ENCODE data around the gene DIABLO. TPM values are rescaled to one million over a fixed set of nuclear protein-coding genes. Genes with fewer than 3 reads are reported as not detected.

Gene DIABLO
- total and polyA plus RNA-seq, 9 of the 15 experiments (the other 6 are each of a cell fraction or from before 2014, with no cell fraction given) = 37.3 to 101 (median 80.1) TPM

GRCh38 chr12:122203301-122204166, 22.3 kb downstream of the DIABLO start, which contains the start of gene B3GNT4 (continued):
- TF ChIP-seq FOXP4 (CRISPR knock-in tag; IDR thresholded peaks at IDR 0.05; ENCODE audit: borderline replicate concordance) (no peak), ZFP30 (CRISPR knock-in tag; IDR thresholded peaks at IDR 0.05; ENCODE audit: borderline replicate concordance) (no peak), EP300 (IDR thresholded peaks at IDR 0.05; ENCODE audit: low read length) (no peak), POU5F1 (IDR thresholded peaks at IDR 0.05; ENCODE audit: borderline replicate concordance, low read depth, low read length, partially characterized antibody) (no peak), RBFOX2 (IDR thresholded peaks at IDR 0.05; ENCODE audit: low read depth, low read length) (peak; percentile 70), ARID1B (IDR thresholded peaks at IDR 0.05) (no peak), ELF1 (tag; IDR thresholded peaks at IDR 0.05) (no peak), CLOCK (CRISPR knock-in tag; IDR thresholded peaks at IDR 0.05; ENCODE audit: borderline replicate concordance) (no peak), ETV1 (tag; conservative IDR thresholded peaks at IDR 0.05; ENCODE audit: low read depth) (no peak), ZNF77 (CRISPR knock-in tag; IDR thresholded peaks at IDR 0.05) (no peak), ZNF217 (CRISPR knock-in tag; IDR thresholded peaks at IDR 0.05) (no peak), ZBTB2 (IDR thresholded peaks at IDR 0.05) (peak; percentile 65; the same call in 1 of the 2 replicates), HMG20A (CRISPR knock-in tag; conservative IDR thresholded peaks at IDR 0.05) (no peak), FOXJ3 (CRISPR knock-in tag; IDR thresholded peaks at IDR 0.05) (no peak), ZNF668 (CRISPR knock-in tag; IDR thresholded peaks at IDR 0.05) (no peak)
- TF ChIP-seq, protein P1, sequence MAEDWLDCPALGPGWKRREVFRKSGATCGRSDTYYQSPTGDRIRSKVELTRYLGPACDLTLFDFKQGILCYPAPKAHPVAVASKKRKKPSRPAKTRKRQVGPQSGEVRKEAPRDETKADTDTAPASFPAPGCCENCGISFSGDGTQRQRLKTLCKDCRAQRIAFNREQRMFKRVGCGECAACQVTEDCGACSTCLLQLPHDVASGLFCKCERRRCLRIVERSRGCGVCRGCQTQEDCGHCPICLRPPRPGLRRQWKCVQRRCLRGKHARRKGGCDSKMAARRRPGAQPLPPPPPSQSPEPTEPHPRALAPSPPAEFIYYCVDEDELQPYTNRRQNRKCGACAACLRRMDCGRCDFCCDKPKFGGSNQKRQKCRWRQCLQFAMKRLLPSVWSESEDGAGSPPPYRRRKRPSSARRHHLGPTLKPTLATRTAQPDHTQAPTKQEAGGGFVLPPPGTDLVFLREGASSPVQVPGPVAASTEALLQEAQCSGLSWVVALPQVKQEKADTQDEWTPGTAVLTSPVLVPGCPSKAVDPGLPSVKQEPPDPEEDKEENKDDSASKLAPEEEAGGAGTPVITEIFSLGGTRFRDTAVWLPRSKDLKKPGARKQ (CRISPR knock-in tag; IDR thresholded peaks at IDR 0.05) = peak; percentile 19; the same call in 1 of the 2 replicates
- TF ChIP-seq, protein P2, sequence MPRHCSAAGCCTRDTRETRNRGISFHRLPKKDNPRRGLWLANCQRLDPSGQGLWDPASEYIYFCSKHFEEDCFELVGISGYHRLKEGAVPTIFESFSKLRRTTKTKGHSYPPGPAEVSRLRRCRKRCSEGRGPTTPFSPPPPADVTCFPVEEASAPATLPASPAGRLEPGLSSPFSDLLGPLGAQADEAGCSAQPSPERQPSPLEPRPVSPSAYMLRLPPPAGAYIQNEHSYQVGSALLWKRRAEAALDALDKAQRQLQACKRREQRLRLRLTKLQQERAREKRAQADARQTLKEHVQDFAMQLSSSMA (CRISPR knock-in tag; IDR thresholded peaks at IDR 0.05) = no peak
